Keratinocyte (primary cell): Measurements from ENCODE around the gene GREB1. TPM values are rescaled to one million over a fixed set of nuclear protein-coding genes. Genes with fewer than 3 reads are reported as not detected.

Experiments used
- DNase-seq: peaks from one replicate; pipeline ENCODE4 v3.0.0-alpha.2; 2011; ENCODE audit warnings: low read depth, missing footprints, low spot score
- FAIRE-seq: peaks from 2 replicates; lab custom pipeline; 2011; peaks lifted over from hg19 to GRCh38; lab: Jason Lieb, UNC
- H2AFZ ChIP-seq: 2 replicates; pipeline ENCODE4 v1.6.0; 2012; ENCODE audit warnings: low read length, control low read depth, inconsistent platforms; ENCODE audit not compliant: control insufficient read depth
- H3K27ac ChIP-seq: 2 replicates; pipeline ENCODE4 v1.5.1; 2011; ENCODE audit warnings: low read length; ENCODE audit not compliant: control insufficient read depth, insufficient read depth
- H3K27me3 ChIP-seq: 3 replicates; pipeline ENCODE4 v1.6.0; 2011; ENCODE audit warnings: low read length; ENCODE audit not compliant: control insufficient read depth, insufficient read depth; ENCODE audit errors: extremely low read depth
- H3K36me3 ChIP-seq, 2 experiments: 2 replicates in 1 of 2; 3 replicates in 1 of 2; pipeline ENCODE4 v1.5.1; 2011; ENCODE audit warnings: low read length in 2 of 2, mild to moderate bottlenecking in 1 of 2; ENCODE audit not compliant: control insufficient read depth in 2 of 2, insufficient read depth in 2 of 2; ENCODE audit errors: extremely low read depth in 1 of 2
- H3K4me1 ChIP-seq: 3 replicates; pipeline ENCODE4 v1.5.1; 2011; ENCODE audit warnings: low read length; ENCODE audit not compliant: control insufficient read depth, insufficient read depth; ENCODE audit errors: extremely low read depth
- H3K4me2 ChIP-seq: 3 replicates; pipeline ENCODE4 v1.6.0; 2011; ENCODE audit warnings: low read depth, low read length; ENCODE audit not compliant: control insufficient read depth, insufficient read depth; ENCODE audit errors: extremely low read depth
- H3K4me3 ChIP-seq, 3 experiments: fragments of 200-600 bp in 1 of 3; sonication (generic) in 1 of 3; 2 replicates in 2 of 3; 3 replicates in 1 of 3; pipeline ENCODE4 v1.5.1; 2011 to 2016; ENCODE audit warnings: low read length in 3 of 3, mild to moderate bottlenecking in 3 of 3, control low read depth in 2 of 3, inconsistent platforms in 1 of 3, low read depth in 1 of 3, mixed read lengths in 1 of 3, mixed run types in 1 of 3, moderate library complexity in 1 of 3; ENCODE audit not compliant: control insufficient read depth in 2 of 3, insufficient read depth in 2 of 3; ENCODE audit errors: extremely low read depth in 1 of 3
- H3K79me2 ChIP-seq: 2 replicates; pipeline ENCODE4 v1.6.0; 2012; ENCODE audit warnings: low read length; ENCODE audit not compliant: control insufficient read depth, insufficient read depth
- H3K9ac ChIP-seq: 3 replicates; pipeline ENCODE4 v1.6.0; 2011; ENCODE audit warnings: low read length; ENCODE audit not compliant: control insufficient read depth, insufficient read depth; ENCODE audit errors: extremely low read depth
- H3K9me1 ChIP-seq: 3 replicates; pipeline ENCODE4 v1.6.0; 2011; ENCODE audit warnings: low read length; ENCODE audit not compliant: control insufficient read depth, insufficient read depth; ENCODE audit errors: extremely low read depth
- H3K9me3 ChIP-seq: 2 replicates; pipeline ENCODE4 v1.5.1; 2012; ENCODE audit warnings: low read depth, low read length; ENCODE audit not compliant: control insufficient read depth
- H4K20me1 ChIP-seq: 3 replicates; pipeline ENCODE4 v1.6.0; 2011; ENCODE audit warnings: low read length; ENCODE audit not compliant: control insufficient read depth, insufficient read depth; ENCODE audit errors: extremely low read depth
- EZH2 ChIP-seq: IDR thresholded peaks from one replicate; pipeline ENCODE4 v1.6.1; 2012; ENCODE audit warnings: inconsistent platforms, mild to moderate bottlenecking, low read length, moderate library complexity
- dilution Hi-C: fragments of 300-500 bp; cut with MboI; formaldehyde crosslinking; loops from one replicate; pipeline ENCODE4 v1.7.0; 2020; ENCODE audit warnings: low sequenced_read_pairs; ENCODE audit not compliant: extremely low pct_ligation_motif_present
- polyA plus RNA-seq, 5 experiments: library from polyadenylated mRNA; depleted of rRNA in 3 of 5; stranded (reverse) in 3 of 5; stranded (forward) in 1 of 5; unstranded in 1 of 5; fragments of >200 nt; gene quantifications; 1 replicate in 1 of 5; 2 replicates in 3 of 5; 3 replicates in 1 of 5; pipeline versions ENCODE4 v1.2.1 to v1.2.3, GENCODE V29; 2011 to 2012; ENCODE audit warnings: missing spikeins in 2 of 5, low read depth in 1 of 5, low replicate concordance in 1 of 5
- TF ChIP-seq, protein P1 (sequence below), 3 experiments: IDR thresholded peaks in 1 of 3; conservative IDR thresholded peaks in 1 of 3; optimal IDR thresholded peaks in 1 of 3; 2 replicates in 2 of 3; 3 replicates in 1 of 3; pipeline versions ENCODE3 to v1.5.1; 2011; ENCODE audit warnings: low read length in 3 of 3, mild to moderate bottlenecking in 3 of 3, moderate library complexity in 2 of 3, control low read depth in 1 of 3, inconsistent platforms in 1 of 3; ENCODE audit not compliant: insufficient read depth in 2 of 3; ENCODE audit errors: extremely low read depth in 1 of 3

GREB1 gene
- polyA plus RNA-seq, 1 donor (not counting 4 experiments of a cell fraction or from before 2014, with no cell fraction given) = 0.13 TPM

DNA sequence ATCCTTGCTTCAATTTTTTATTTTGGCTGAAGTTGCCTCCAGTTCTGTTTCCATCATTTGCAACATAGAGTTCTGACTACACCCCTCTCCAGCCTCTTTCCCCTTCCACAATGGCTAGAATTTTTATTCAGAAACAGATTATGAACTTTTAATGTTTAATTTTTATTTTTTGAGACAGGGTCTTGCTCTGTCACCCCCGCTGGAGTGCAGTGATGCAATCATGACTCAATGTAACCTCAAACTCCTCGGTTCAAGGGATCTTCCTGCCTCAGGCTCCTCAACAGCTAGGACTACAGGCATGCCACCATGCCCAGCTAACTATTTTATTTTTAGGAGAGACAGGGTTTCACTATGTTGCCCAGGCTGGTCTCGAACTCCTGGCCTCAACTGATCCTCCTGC lies 133.3 kb downstream of the GREB1 start:
- no peak for DNase-seq
- Histone ChIP-seq H3K79me2 (no peaks in the 10 kb centered on the region), H4K20me1 (peaks cover 2% of the 10 kb centered on the region), H3K27ac (no peak overlapping the region), H3K36me3 (no peaks in the 10 kb centered on the region), H3K4me3 (no peak overlapping the region), H3K9me3 (no peaks in the 10 kb centered on the region), H3K27me3 (peaks cover 34% of the 10 kb centered on the region), H3K4me1 (no peaks in the 10 kb centered on the region), H3K9ac (no peak overlapping the region), H3K9me1 (no peaks in the 10 kb centered on the region), H2AFZ (no peak overlapping the region), H3K4me2 (no peak overlapping the region)
- dilution Hi-C loops = no loop called here
- TF ChIP-seq EZH2 = no peak
- TF ChIP-seq, protein P1, sequence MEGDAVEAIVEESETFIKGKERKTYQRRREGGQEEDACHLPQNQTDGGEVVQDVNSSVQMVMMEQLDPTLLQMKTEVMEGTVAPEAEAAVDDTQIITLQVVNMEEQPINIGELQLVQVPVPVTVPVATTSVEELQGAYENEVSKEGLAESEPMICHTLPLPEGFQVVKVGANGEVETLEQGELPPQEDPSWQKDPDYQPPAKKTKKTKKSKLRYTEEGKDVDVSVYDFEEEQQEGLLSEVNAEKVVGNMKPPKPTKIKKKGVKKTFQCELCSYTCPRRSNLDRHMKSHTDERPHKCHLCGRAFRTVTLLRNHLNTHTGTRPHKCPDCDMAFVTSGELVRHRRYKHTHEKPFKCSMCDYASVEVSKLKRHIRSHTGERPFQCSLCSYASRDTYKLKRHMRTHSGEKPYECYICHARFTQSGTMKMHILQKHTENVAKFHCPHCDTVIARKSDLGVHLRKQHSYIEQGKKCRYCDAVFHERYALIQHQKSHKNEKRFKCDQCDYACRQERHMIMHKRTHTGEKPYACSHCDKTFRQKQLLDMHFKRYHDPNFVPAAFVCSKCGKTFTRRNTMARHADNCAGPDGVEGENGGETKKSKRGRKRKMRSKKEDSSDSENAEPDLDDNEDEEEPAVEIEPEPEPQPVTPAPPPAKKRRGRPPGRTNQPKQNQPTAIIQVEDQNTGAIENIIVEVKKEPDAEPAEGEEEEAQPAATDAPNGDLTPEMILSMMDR (optimal IDR thresholded peaks at IDR 0.05 in 1 of 3, IDR thresholded peaks at IDR 0.05 in 1 of 3, conservative IDR thresholded peaks at IDR 0.05 in 1 of 3; ENCODE audit: extremely low read depth in 1 of 3, insufficient read depth in 2 of 3, low read length in 3 of 3) = no peak
- no peak for FAIRE-seq

DNA sequence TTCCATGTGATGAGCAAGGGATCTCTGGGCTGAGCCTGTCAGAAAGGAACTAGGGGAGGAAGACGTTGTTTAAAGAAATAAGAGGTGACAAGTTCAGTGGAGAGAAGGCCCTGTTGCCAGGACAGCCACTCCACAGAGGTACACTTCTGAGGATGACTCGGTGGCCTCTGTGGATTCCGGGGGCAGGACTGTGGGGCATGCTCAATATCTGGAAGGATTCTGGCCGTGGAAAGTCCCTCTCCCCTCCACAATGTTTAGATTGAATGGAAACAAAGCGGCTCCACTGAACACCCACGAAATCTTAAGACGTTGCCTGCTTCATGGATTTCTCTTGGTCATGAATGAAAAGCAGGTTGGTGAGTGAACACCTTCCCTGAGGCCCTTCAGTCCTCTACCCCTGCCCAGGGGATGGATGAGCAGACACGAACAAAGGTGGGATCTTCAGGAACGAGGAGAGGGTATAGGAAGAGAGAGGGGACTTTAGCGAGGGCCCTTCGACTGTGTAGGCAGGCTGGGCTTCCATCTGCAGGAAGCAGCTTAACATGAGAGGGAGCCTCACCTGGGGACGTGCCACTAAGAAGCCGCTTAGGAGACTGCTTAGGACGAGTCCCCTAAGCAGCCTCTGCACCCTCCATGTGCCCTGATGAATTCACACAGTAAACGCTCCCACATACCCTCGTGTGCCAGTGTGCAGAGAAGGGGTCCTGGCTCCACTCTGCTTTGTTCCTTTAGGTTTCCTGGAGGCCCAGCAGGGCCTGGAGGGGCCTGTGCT lies 134.2 kb downstream of the GREB1 start:
- Histone ChIP-seq H3K9ac (no peak overlapping the region), H3K9me3 (no peaks in the 10 kb centered on the region), H2AFZ (no peak overlapping the region), H3K4me3 (no peak overlapping the region), H3K4me1 (no peaks in the 10 kb centered on the region), H3K36me3 (no peaks in the 10 kb centered on the region), H3K27ac (no peak overlapping the region), H4K20me1 (peaks cover 2% of the 10 kb centered on the region), H3K27me3 (peaks cover 34% of the 10 kb centered on the region), H3K79me2 (no peaks in the 10 kb centered on the region), H3K4me2 (no peak overlapping the region), H3K9me1 (no peaks in the 10 kb centered on the region)
- FAIRE-seq (no peak), DNase-seq (no peak)
- TF ChIP-seq EZH2 = no peak
- TF ChIP-seq, protein P1 (optimal IDR thresholded peaks at IDR 0.05 in 1 of 3, IDR thresholded peaks at IDR 0.05 in 1 of 3, conservative IDR thresholded peaks at IDR 0.05 in 1 of 3; ENCODE audit: extremely low read depth in 1 of 3, insufficient read depth in 2 of 3, low read length in 3 of 3) = no peak
- dilution Hi-C loops = no loop called here
